ENCODE measurements around the gene TRPM1. TPM values are rescaled to one million over a fixed set of nuclear protein-coding genes. Genes with fewer than 3 reads are reported as not detected.
A peak's percentile ranks its signal among the peaks of the same experiment; 100 is the strongest.

Gene TRPM1
- total and polyA plus RNA-seq, 9 of the 15 experiments (the other 6 are each of a cell fraction or from before 2014, with no cell fraction given): 0.01 to 0.06 (median 0.03) TPM; not detected in 5

- no peak for TF ChIP-seq ELK1 (CRISPR knock-in tag; IDR thresholded peaks at IDR 0.05)
- TF ChIP-seq TRIM24 (IDR thresholded peaks at IDR 0.05): no peak
- TF ChIP-seq RUNX1 (IDR thresholded peaks at IDR 0.05; ENCODE audit: low read depth): no peak
- no peak for TF ChIP-seq ZNF655 (CRISPR knock-in tag; IDR thresholded peaks at IDR 0.05)
- no peak for TF ChIP-seq GTF2A2 (tag; IDR thresholded peaks at IDR 0.05)
- TF ChIP-seq ZNF668 (CRISPR knock-in tag; IDR thresholded peaks at IDR 0.05): no peak
- TF ChIP-seq THRA (IDR thresholded peaks at IDR 0.05): no peak
- no peak for TF ChIP-seq CC2D1A (IDR thresholded peaks at IDR 0.05)
- TF ChIP-seq ZNF77 (CRISPR knock-in tag; IDR thresholded peaks at IDR 0.05): no peak
- TF ChIP-seq SAFB (IDR thresholded peaks at IDR 0.05; ENCODE audit: borderline replicate concordance, low read depth, low read length): no peak
- TF ChIP-seq ID3 (CRISPR knock-in tag; IDR thresholded peaks at IDR 0.05): no peak
- peak; percentile 45; the same call in 1 of the 2 replicates for TF ChIP-seq ID3 (tag; IDR thresholded peaks at IDR 0.05)
- TF ChIP-seq MEF2D (tag; conservative IDR thresholded peaks at IDR 0.05; ENCODE audit: low read depth): no peak
- TF ChIP-seq VEZF1 (CRISPR knock-in tag; IDR thresholded peaks at IDR 0.05): peak; percentile 89
- TF ChIP-seq PHB (CRISPR knock-in tag; IDR thresholded peaks at IDR 0.05): no peak
- TF ChIP-seq HNRNPL (IDR thresholded peaks at IDR 0.05; ENCODE audit: low read depth, low read length): peak; percentile 82; the same call in 1 of the 2 replicates
- no peak for TF ChIP-seq ZNF589 (CRISPR knock-in tag; IDR thresholded peaks at IDR 0.05; ENCODE audit: low read depth)
- TF ChIP-seq BMI1 (IDR thresholded peaks at IDR 0.05; ENCODE audit: low read length): no peak
- TF ChIP-seq ZNF778 (CRISPR knock-in tag; IDR thresholded peaks at IDR 0.05): no peak
- TF ChIP-seq ELF1 (tag; IDR thresholded peaks at IDR 0.05): peak; percentile 67
- no peak for TF ChIP-seq SAFB2 (IDR thresholded peaks at IDR 0.05; ENCODE audit: borderline replicate concordance, low read depth, low read length, severe bottlenecking)
- TF ChIP-seq ZNF197 (CRISPR knock-in tag; IDR thresholded peaks at IDR 0.05; ENCODE audit: low read depth): no peak
- no peak for TF ChIP-seq ETV6 (IDR thresholded peaks at IDR 0.05; ENCODE audit: borderline replicate concordance in 1 of 2, low read depth in 2 of 2, low read length in 1 of 2)
- TF ChIP-seq ETV6 (CRISPR knock-in tag; IDR thresholded peaks at IDR 0.05; ENCODE audit: borderline replicate concordance): no peak
Observed at GRCh38 chr15:30991255-30992235, 110.0 kb downstream of the TRPM1 start, which contains the start of gene MTMR10 (continued).
